Upper lobe of left lung (tissue), 4 donors: ENCODE measurements around the gene PSMB3.

Experiments
- CTCF ChIP-seq, 6 experiments: fragments of 450-650 bp in 4 of 6; fragments of 200-600 bp in 2 of 6; sonication (generic) in 2 of 6; IDR thresholded peaks; one replicate each; pipeline ENCODE4 v1.5.1; 2016 to 2019; ENCODE audit warnings: antibody characterized with exemption in 6 of 6
- POLR2A ChIP-seq, 4 donors: fragments of 450-650 bp; IDR thresholded peaks; one replicate each; pipeline ENCODE4 v1.5.1; 2016 to 2017; ENCODE audit warnings: antibody characterized with exemption in 4 of 4, mild to moderate bottlenecking in 2 of 4
- POLR2AphosphoS5 ChIP-seq, 2 donors: sonication (generic); formaldehyde crosslinking; IDR thresholded peaks; one replicate each; pipeline ENCODE4 v1.5.1; 2017; ENCODE audit warnings: antibody characterized with exemption in 2 of 2

GRCh38 chr17:38783227-38783626, 30.7 kb downstream of the PSMB3 start:
- TF ChIP-seq CTCF (IDR thresholded peaks at IDR 0.05), result no peak
- no peak for TF ChIP-seq POLR2A (IDR thresholded peaks at IDR 0.05)
- TF ChIP-seq POLR2AphosphoS5 (IDR thresholded peaks at IDR 0.05), result no peak
